HG02852 (cell line): ENCODE measurements around the gene OR52E4.

Experiments used
- ATAC-seq: cut with Tn5 transposase; IDR thresholded peaks from one replicate; pipeline ENCODE4 v1.9.1; 2021; ENCODE audit warnings: mild to moderate bottlenecking, moderate library complexity; ENCODE audit not compliant: unreplicated experiment

The OR52E4 gene

DNA sequence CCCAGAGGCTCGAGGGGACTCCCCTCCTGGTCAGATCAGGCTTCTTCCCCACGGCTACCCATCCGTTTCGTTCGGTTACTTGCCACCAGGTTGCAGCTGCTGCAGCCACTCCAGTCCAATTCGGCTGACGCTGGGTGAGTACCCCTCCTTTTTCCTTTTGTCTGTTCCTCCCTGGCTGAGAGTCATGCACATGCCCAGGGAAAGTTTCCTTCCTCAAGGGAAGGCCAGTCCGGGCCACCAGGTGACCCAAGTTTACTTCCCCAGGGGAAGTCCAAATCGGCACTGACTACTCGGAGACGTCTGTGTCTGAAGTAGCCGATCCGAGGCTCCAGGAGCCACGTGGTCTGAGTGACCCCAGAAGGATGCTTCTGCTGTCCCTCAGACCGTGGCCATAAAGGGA lies 48.4 kb downstream of the OR52E4 start:
- ATAC-seq: no peak

DNA sequence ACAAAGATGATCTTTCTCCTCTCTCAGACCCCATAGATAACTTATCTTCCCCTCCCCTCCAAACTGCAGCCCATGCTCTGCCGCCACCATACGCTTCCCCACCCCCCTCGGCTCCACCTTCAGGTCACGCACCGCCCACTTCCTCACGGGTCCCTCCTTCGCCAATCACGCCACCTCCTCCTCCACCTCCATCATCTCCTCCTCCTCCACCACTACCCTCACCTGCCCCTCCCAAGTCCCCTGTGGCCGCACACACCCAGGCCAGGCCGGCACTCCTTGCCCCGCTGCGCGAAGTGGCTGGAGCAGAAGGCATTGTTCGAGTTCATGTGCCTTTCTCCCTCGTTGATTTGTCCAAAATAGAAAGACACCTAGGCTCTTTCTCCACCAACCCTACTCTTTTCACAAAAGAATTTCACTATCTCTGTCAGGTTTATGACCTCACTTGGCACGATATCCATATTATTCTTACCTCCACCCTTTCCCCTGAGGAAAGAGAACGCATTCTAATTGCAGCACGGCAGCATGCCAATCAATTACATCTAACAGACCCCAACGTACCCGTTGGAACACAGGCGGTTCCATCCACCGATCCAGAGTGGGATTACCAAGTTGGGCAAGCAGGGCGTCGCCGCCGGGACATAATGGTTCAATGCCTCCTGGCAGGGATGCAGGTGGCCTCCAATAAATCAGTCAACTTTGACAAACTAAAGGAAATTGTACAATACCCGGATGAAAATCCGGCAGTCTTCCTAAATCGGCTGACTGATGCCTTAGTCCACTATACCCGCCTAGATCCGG lies 49.3 kb downstream of the OR52E4 start:
- ATAC-seq: no peak

DNA sequence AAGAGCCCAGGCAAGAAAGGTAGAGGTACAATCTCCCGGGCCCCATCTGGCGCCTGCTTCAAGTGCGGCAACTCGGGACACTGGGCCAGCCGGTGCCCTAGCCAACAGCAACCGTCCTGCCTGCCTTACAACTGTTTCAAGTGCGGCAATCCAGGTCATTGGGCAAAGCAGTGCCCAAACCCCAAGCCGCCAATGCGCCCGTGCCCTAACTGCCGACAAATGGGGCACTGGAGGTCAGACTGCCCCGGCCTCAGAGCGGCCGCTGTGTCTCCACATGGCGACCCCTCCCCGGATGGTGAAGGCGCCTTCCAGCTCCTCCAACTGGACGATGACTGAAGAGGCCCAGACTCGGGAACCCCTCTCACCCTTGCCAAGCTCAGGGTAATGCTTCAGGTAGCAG lies 50.2 kb downstream of the OR52E4 start:
- ATAC-seq: no peak

DNA sequence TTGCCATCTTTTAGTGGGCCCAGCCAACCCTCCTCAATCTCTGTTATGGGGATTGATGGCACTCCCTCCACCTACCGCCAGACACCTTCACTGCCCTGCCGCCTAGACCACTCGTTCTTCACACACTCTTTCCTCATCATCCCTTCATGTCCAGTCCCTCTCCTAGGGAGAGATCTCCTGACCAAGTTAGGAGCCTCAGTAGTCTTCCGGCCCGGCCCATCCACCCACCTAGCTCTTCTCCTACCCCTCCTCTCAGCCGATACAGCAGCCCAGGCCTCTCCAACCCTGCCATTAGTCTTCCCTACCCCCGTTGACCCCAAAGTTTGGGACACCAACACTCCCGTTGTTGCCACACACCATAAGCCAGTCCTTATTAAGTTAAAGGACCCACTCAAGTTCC lies 50.6 kb downstream of the OR52E4 start:
- no peak for ATAC-seq

DNA sequence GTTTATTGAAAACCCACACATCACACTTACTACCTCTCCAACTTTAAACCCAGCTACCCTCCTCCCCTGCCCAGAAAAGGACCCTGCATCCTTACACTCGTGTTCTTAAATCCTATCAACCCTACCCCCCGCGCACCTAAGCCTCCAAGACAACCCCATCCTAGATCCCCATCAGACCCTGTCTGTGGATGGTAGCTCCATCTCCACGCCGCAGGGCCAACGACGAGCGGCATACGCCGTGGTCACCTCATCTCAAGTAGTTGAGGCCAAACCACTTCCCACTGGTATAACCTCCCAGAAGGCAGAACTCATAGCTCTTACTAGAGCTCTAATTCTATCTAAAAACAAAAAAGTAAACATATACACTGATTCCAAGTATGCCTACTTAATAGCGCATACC lies 52.2 kb downstream of the OR52E4 start:
- ATAC-seq: no peak

DNA sequence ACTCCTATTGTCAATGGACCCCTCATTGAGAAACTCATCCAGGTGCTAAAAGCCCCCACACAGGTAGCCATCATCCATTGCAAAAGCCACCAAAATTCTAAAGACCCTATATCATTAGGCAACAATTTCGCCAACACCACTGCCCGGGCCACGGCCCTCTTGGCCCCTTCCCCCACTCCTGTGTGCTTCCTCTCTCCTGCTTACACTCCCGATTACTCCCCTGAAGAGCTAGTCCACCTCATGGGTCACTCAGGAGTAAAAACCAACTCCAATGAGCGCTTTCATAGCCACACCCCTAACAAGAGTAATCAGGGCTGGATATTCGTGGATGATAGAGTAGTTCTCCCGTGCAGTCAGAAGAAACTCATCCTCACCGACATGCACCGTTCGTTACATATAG lies 52.7 kb downstream of the OR52E4 start:
- ATAC-seq: no peak
